Psoas muscle (tissue), 8 donors: ENCODE results near the gene PPARG. TPM values are rescaled to one million over a fixed set of nuclear protein-coding genes. Genes with fewer than 3 reads are reported as not detected.
"Not testable (repeated sequence)": the region's sequence is repeated elsewhere in the genome, so short reads cannot be mapped to it uniquely, and the experiment has no call there.

ENCODE experiments used
- ATAC-seq, 4 donors: fragments of 200-7000 bp; cut with Tn5 transposase; one replicate each; pipeline ENCODE4 v1.9.1; 2020; ENCODE audit warnings: moderate library complexity in 3 of 4, mild to moderate bottlenecking in 2 of 4
- DNase-seq, 2 donors: peaks; one replicate each; pipeline ENCODE4 v3.0.0-alpha.2; 2020
- H3K27ac ChIP-seq: fragments of 200-600 bp; one replicate; pipeline ENCODE4 v1.8.0; 2022
- H3K27me3 ChIP-seq, 3 donors: fragments of 200-600 bp in 1 of 3; one replicate each; pipeline versions ENCODE4 v1.6.1 to v1.8.0; 2013 to 2022; ENCODE audit warnings: low read length in 2 of 3, mild to moderate bottlenecking in 2 of 3, moderate library complexity in 1 of 3; ENCODE audit not compliant: insufficient read depth in 3 of 3
- H3K36me3 ChIP-seq, 2 donors: fragments of 200-600 bp in 1 of 2; one replicate each; pipeline versions ENCODE4 v1.6.1 to v1.8.0; 2013 to 2022; ENCODE audit warnings: low read depth in 1 of 2, mild to moderate bottlenecking in 1 of 2, moderate library complexity in 1 of 2; ENCODE audit not compliant: insufficient read depth in 1 of 2
- H3K4me1 ChIP-seq: fragments of 200-600 bp; one replicate; pipeline ENCODE4 v1.8.0; 2022
- H3K4me3 ChIP-seq: fragments of 200-600 bp; one replicate; pipeline ENCODE4 v1.8.0; 2022; ENCODE audit warnings: mild to moderate bottlenecking
- H3K9me3 ChIP-seq: fragments of 200-600 bp; one replicate; pipeline ENCODE4 v1.8.0; 2022
- CTCF ChIP-seq: fragments of 200-600 bp; IDR thresholded peaks from one replicate; pipeline ENCODE4 v1.8.0; 2022; ENCODE audit warnings: antibody characterized with exemption
- WGBS, 3 donors: extraction: QIAGEN DNeasy Blood & Tissue Kit; methylation state at CpG; one replicate each; pipeline versions ENCODE4 v1.1.6 to v1.1.7; 2013; 5-methylcytosine and 5-hydroxymethylcytosine counted together
- intact Hi-C, 2 donors: fragments of 100-400 bp; cut with DNase I; formaldehyde crosslinking; loops; one replicate each; pipeline versions ENCODE4 v1.11.0 to v1.14.2; 2022
- polyA plus RNA-seq, 3 donors: library from polyadenylated mRNA; stranded (reverse); fragments of 200-250 nt; gene quantifications; one replicate each; pipeline ENCODE4 v1.2.3, GENCODE V29; 2013
- total RNA-seq, 4 donors: library from RNA; stranded (reverse); fragmentation: NEBNext Ultra II Directional in 2 of 4; extraction: Animal tissue kit (Norgen Biotek cat#: 25700) in 2 of 4; gene quantifications; one replicate each; pipeline versions ENCODE4 v1.2.1 to v1.2.4, GENCODE V29; 2021 to 2023
- donor health status: healthy with polysubstance abuse.
- donor health status: DM: no; HTN: no; CAD: no; lungs with moderate emphysema.
- donor health status: Bipolar disorder and iron deficiency.
- donor health status: healthy.
- donor health status: DM: yes; HTN: yes; CAD: no.
- donor health status: DM: no; HTN: no; CAD: no.
- donor health status: DM: no; HTN: no; CAD: no.
- donor health status: DM: yes; HTN: yes; CAD: no.

PPARG gene
- total and polyA plus RNA-seq, 7 donors: 3.1 to 6.8 (median 4.3) TPM

GRCh38 chr3:12477256-12477655 lies 188.4 kb downstream of the PPARG start:
- TF ChIP-seq CTCF: no peak
- intact Hi-C loops: loop anchor here in 1 of 2 donors (5.0 kb wide), 1 partner anchor 295 kb away; no protein-coding TSS in a partner anchor
- 79 to 86% (median 85%) methylated on average over 5 of the region's 5 CpGs for WGBS, 3 donors

GRCh38 chr3:12478326-12478725 lies 189.5 kb downstream of the PPARG start:
- H3K4me1 ChIP-seq: peaks cover under 1% of the 10 kb centered on the region
- no peaks in the 10 kb centered on the region for H3K9me3 ChIP-seq
- 50 to 77% (median 56%) methylated on average over 5 of the region's 5 CpGs for WGBS, 3 donors
- no peak for ATAC-seq
- intact Hi-C loops: loop anchor here (2.0 to 5.0 kb wide), 3 partner anchors 296 to 344 kb away; no protein-coding TSS in a partner anchor
- no peak for TF ChIP-seq CTCF
- H3K27ac ChIP-seq: no peak overlapping the region
- H3K4me3 ChIP-seq: no peak overlapping the region
- DNase-seq: no peak
- no peaks in the 10 kb centered on the region for H3K36me3 ChIP-seq
- H3K27me3 ChIP-seq: no peaks in the 10 kb centered on the region

More at GRCh38 chr3:12477256-12477655, 188.4 kb downstream of the PPARG start:
- no peaks in the 10 kb centered on the region for H3K9me3 ChIP-seq
- H3K4me1 ChIP-seq: no peaks in the 10 kb centered on the region
- ATAC-seq: no peak
- no peak for DNase-seq
- H3K27ac ChIP-seq: no peak overlapping the region
- H3K27me3 ChIP-seq: no peaks in the 10 kb centered on the region
- no peak overlapping the region for H3K4me3 ChIP-seq
- no peaks in the 10 kb centered on the region for H3K36me3 ChIP-seq

GRCh38 chr3:12479198-12479597 lies 190.3 kb downstream of the PPARG start:
- not testable (repeated sequence) for ATAC-seq, H3K27me3 ChIP-seq, H3K36me3 ChIP-seq, DNase-seq, H3K27ac ChIP-seq, H3K9me3 ChIP-seq, H3K4me3 ChIP-seq, H3K4me1 ChIP-seq
- 64 to 74% (median 65%) methylated on average over 3 of the region's 3 CpGs for WGBS, 3 donors
- intact Hi-C loops: loop anchor here (2.0 to 5.0 kb wide), 3 partner anchors 297 to 344 kb away; no protein-coding TSS in a partner anchor

GRCh38 chr3:12479919-12480427 lies 191.1 kb downstream of the PPARG start:
- peak; percentile 76 for TF ChIP-seq CTCF
- Histone ChIP-seq H3K4me3 (no peak overlapping the region), H3K27ac (no peak overlapping the region), H3K9me3 (no peaks in the 10 kb centered on the region), H3K36me3 (no peaks in the 10 kb centered on the region), H3K27me3 (no peaks in the 10 kb centered on the region), H3K4me1 (peaks cover 8% of the 10 kb centered on the region)
- intact Hi-C loops: loop anchor here (2.0 to 5.0 kb wide), 4 partner anchors 298 to 345 kb away; no protein-coding TSS in a partner anchor
- WGBS, 3 donors: 19 to 25% (median 20%) methylated on average over 9 of the region's 9 CpGs
- peak in 2 of 4 donors; percentile 26 for ATAC-seq
- DNase-seq: no peak

GRCh38 chr3:12483410-12483809 lies 194.5 kb downstream of the PPARG start:
- Histone ChIP-seq H3K4me1 (peaks cover 19% of the 10 kb centered on the region), H3K27ac (peak overlapping the region; percentile 87), H3K36me3 (no peaks in the 10 kb centered on the region), H3K27me3 (no peaks in the 10 kb centered on the region), H3K4me3 (peak overlapping the region; percentile 91), H3K9me3 (no peaks in the 10 kb centered on the region)
- DNase-seq: no peak
- ATAC-seq: no peak
- 11 to 25% (median 14%) methylated on average over 1 of the region's 1 CpG for WGBS, 3 donors
- TF ChIP-seq CTCF: no peak
- intact Hi-C loops: no loop called here
